ENCODE data around the gene DPEP2.
"Not testable (repeated sequence)": the region's sequence is repeated elsewhere in the genome, so short reads cannot be mapped to it uniquely, and the experiment has no call there.

The DPEP2 gene

GRCh38 chr16:67953641-67954375 lies 45.5 kb downstream of the DPEP2 start:
- no peak for DNase-seq

GRCh38 chr16:67951485-67951884 lies 47.8 kb downstream of the DPEP2 start:
- no peak for DNase-seq

DNA sequence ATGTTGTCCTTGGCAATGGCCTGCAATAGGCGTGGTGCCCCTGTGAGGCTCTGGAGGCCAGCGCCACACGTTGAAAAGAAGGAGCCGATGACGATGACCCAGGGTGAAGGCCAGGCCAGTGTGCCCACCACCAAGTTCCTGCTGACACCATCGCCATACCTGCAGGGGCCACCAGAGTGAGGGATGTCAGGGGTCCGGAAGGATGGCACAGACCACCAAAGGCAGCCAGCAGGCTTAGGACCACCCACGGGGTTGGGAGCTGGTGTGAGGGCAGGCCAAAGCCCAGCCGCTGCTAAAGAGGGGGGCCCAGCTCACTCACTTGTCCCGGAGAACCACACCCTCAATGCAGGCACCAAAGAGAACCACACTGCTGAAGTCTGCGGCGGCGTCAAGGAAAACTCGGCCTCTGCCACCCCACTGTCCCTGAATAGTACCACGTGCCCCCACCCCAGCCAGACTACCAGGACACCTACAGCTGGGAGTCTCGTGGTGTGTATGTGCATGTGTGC lies 48.9 kb downstream of the DPEP2 start:
- no peak for DNase-seq

DNA sequence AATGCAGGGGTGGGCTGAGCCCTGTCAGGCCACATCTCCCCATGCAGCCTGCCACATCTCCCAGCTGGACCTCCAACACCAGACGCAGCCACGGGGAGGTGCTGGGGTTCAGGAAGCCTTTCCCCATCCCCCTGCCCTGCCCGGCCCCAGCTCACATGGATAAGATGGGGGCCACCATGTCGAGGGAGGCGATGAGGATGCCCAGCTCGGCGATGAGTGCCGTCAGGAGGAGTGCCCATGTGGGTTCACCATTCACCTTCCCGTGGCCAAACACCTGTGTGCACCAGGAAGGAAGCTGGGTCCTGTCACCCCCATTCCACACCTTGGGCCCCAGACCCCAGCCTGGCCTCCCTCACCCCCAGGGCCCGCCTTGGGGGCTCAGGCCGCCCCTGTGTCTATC lies 49.6 kb downstream of the DPEP2 start:
- no peak for DNase-seq

- DNase-seq, result no peak
Observed at GRCh38 chr16:67948015-67948414, 51.3 kb downstream of the DPEP2 start.

DNA sequence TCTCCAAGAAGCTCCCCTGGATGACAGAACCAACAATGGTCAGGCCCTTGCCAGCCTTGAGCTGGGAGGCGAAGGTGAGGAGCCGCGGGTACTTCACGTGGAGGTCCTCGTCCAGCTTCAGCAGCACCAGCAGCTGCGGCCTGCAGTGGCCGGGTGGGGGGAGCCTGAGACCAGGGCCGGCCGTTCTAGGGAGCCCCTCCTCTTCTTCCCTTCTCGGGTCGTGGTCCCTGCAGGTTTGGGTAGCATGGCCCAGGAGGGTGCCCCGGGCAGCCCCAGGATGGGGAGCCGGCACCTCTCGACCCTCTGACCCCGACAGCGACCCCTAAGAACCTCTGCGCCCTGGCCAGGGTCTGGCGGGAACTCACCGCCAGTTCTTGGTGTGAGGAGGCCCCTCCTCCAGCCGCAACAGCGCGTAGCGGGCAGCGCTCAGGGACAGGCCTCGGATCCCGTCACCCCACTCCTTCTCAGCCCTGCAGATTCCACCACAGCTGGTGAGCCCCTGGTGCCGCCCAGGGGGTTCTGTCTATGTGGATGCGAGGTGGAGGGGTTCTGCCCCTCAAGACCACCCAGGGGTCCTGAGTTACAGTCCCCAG lies 52.2 kb downstream of the DPEP2 start:
- no peak for DNase-seq

GRCh38 chr16:67946128-67946569 lies 53.1 kb downstream of the DPEP2 start:
- DNase-seq, result no peak

DNA sequence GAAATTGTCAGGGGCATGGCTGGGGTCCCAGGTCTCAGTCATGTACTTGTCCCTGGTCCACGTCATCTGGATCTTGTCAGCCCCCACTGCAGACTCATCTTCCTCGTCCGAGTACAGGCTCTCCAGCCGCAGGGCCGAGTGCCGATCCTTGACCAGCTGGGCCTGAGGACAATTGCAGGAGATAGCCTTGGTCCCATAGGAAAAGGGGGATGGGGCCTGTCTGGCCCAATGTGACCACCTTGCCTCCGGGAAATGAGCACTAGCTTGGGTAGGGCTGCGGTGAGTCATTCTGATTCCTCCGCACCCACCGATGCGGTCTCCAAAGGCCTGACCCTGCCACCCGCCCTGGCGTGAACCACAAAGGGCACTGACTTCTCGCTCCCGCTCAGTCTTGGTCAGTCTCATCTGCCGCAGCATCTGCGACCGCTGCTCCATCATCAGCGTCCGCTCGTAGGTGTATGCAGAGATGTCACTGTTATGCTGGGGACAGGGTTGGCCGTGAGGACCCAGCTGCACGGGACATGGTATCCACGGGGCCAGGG lies 53.8 kb downstream of the DPEP2 start:
- no peak for DNase-seq

DNA sequence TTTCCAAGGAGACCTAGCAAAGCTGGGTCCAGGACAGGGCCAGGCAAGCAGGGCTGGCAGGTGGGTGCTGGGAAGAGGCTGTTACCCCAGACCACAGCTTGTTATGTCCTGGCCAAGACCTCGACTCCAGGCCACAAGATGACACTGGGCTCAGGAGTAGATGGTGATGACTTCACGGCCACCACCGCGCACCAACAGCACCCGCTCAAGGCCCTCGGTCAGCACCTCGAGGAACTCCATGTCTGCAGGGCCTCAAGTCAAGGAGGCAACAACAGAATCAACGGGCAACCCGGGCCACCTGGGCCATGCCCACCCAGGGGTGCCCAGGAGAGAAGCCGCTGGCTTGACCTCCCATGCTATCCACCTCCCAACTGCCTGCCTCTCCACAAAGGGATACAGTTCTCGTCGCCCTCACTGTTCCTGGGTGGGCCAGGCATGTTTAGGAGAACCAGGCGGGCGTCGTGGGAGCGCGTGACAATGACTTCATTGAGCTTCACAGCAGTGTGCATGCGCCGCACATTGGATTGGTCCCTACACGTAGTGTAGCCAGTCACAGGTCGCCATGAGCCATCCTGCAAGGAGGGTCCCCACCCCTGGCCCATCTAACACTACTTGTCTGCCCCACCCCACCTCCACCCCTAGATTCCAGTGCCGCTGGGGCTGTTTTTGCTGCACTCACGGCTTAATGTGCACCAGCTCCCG lies 54.4 kb downstream of the DPEP2 start:
- DNase-seq, result no peak

- no peak for DNase-seq
Observed at GRCh38 chr16:67943619-67944504, 55.4 kb downstream of the DPEP2 start, which contains the start of gene LCAT. Gene LCAT (minus strand): TSS chr16:67944120. CDS start chr16:67944101, 19 bp downstream.

GRCh38 chr16:67943256-67943618 lies 56.0 kb downstream of the DPEP2 start:
- DNase-seq, result no peak

GRCh38 chr16:67942510-67943255 lies 56.6 kb downstream of the DPEP2 start:
- no peak for DNase-seq

- peak; percentile 61 for DNase-seq
Observed at GRCh38 chr16:67942200-67942509, 57.1 kb downstream of the DPEP2 start.

GRCh38 chr16:67941469-67942199 lies 57.6 kb downstream of the DPEP2 start:
- DNase-seq, result no peak

DNA sequence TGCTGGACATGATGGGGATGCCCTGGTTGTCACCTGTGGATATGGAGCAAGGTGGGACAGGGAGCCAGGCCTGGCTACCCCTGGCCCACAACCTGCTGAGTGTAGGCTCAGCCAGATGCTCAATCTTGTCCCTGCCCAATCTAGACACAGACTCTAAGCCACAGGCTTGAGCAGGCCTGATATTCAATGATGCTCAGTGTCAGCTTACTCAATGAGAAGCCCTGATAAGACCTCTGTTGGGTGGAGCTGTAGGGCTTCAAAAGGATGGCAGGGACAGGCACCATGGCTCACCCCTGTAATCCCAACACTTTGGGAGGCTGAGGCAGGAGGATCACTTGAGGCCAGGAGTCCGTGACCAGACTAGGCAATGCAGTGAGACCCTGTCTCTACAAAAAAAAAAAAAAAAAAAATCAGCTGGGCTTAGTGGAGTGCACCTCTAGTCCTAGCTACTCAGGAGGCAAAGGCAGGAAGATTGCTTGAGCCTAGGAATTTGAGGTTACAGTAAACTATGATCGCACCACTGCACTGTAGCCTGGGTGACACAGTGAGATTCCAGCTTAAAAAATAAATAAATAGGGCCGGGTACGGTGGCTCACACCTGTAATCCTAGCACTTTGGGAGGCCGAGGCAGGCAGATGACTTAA lies 58.7 kb downstream of the DPEP2 start:
- no peak for DNase-seq

- DNase-seq, result peak; percentile 77
Observed at GRCh38 chr16:67939507-67940445, 59.5 kb downstream of the DPEP2 start.

- DNase-seq, result not testable (repeated sequence)
Observed at GRCh38 chr16:67937713-67938112, 61.6 kb downstream of the DPEP2 start.
